ENCODE results near the gene ZWILCH. TPM values are rescaled to one million over a fixed set of nuclear protein-coding genes. Genes with fewer than 3 reads are reported as not detected.
A peak's percentile ranks its signal among the peaks of the same experiment; 100 is the strongest.
"Not testable (repeated sequence)": the region's sequence is repeated elsewhere in the genome, so short reads cannot be mapped to it uniquely, and the experiment has no call there.

The ZWILCH gene
- total RNA-seq, 1 experiment from 2014 or later, result 50.2 TPM

DNA sequence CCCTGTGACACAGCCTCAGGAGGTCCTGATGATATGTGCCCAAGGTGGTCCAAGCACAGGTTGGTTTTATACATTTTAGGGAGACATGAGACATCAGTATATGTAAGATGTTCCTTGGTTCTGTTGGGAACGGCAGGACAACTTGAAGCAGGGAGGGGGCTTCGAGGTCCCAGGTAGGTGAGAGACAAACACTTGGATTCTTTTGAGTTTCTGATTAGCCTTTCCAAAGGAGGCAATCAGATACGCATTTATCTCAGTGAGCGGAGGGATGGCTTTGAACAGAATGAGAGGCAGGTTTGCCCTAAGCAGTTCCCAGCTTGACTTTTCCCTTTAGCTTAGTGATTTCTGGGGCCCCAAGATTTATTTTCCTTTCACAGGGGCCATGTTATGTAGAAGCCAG, 34.3 kb upstream of the ZWILCH start:
- not testable (repeated sequence) for DNase-seq (ENCODE audit: low spot score); H3K27me3 Mint-ChIP-seq (ENCODE audit: low read depth); H3K9me3 Mint-ChIP-seq; ATAC-seq
- Mint-ChIP-seq H3K4me3 (peak overlapping the region; percentile 26; the same call in 1 of the 2 replicates), H3K4me1 (peaks cover 64% of the 10 kb centered on the region), H3K36me3 (peaks cover 25% of the 10 kb centered on the region), H3K27ac (peak overlapping the region; percentile 94)
- TF ChIP-seq, protein P1, sequence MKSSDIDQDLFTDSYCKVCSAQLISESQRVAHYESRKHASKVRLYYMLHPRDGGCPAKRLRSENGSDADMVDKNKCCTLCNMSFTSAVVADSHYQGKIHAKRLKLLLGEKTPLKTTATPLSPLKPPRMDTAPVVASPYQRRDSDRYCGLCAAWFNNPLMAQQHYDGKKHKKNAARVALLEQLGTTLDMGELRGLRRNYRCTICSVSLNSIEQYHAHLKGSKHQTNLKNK (CRISPR knock-in tag; IDR thresholded peaks at IDR 0.05), result peak; percentile 47; the same call in 1 of the 2 replicates
- CTCF ChIA-PET, result interaction anchor here (1.3 to 4.0 kb wide), 5 partner anchors 9 to 84 kb away, joined by 3 to 29 read pairs (median 6); partner anchors contain the start of genes MAP2K1 and SNAPC5
- POLR2A ChIA-PET, result interaction anchor here (1.5 kb wide), 1 partner anchor 85 kb away, joined by 3 read pairs; no protein-coding TSS in a partner anchor

DNA sequence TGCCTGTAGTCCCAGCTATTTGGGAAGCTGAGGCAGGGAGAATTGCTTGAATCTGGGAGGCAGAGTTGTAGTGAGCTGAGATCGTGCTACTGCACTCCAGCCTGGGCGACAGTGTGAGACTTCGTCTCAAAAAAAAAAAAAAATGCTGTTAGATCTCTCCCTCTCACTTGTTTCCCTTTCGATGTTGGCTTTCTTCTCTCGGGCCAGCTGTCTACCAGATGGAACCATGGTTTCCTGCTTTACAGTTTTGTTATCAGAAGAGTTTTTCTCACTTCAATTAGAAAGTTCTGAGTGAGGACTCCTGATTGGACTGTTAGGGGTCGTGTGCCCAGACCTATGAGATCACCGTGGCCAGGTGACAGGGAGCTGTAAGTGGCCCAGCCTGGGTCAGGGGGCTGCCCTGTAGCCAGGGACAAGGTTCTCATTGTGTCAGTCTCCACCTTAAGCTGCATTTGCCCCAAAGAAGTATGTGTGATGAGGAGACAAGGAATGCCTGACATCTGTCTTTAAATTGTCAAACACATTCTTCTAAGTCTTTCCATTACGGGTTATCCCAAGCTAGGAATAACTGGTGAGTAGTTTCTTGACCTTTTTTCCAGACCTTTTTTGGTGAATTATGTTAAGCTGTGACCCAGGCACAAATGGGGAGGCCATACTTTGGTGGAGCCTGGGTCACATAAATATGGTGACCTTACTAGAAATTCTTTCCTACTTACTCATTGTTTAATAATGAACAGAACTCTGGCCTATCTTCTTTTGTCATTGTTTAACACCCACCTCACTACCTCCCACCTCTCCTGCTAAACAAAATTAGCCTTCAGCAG, 32.7 kb upstream of the ZWILCH start:
- Mint-ChIP-seq H3K36me3 (peaks cover 9% of the 10 kb centered on the region), H3K27me3 (ENCODE audit: low read depth) (no peaks in the 10 kb centered on the region), H3K9me3 (no peaks in the 10 kb centered on the region), H3K4me3 (0 out of 2 replicates have a peak overlapping the region, but pooled peaks have one; percentile 12), H3K4me1 (peaks cover 80% of the 10 kb centered on the region), H3K27ac (peak overlapping the region; percentile 96)
- 0 out of 2 replicates have a peak, but pooled peaks have one; percentile 4 for ATAC-seq
- no peak for DNase-seq (ENCODE audit: low spot score)
- CTCF ChIA-PET, result interaction anchor here (0.7 to 4.0 kb wide), 4 partner anchors 10 to 382 kb away, joined by 3 to 29 read pairs (median 4); partner anchors contain the start of gene SNAPC5
- no peak for TF ChIP-seq GABPB1 (CRISPR knock-in tag; IDR thresholded peaks at IDR 0.05)
- TF ChIP-seq, protein P2, sequence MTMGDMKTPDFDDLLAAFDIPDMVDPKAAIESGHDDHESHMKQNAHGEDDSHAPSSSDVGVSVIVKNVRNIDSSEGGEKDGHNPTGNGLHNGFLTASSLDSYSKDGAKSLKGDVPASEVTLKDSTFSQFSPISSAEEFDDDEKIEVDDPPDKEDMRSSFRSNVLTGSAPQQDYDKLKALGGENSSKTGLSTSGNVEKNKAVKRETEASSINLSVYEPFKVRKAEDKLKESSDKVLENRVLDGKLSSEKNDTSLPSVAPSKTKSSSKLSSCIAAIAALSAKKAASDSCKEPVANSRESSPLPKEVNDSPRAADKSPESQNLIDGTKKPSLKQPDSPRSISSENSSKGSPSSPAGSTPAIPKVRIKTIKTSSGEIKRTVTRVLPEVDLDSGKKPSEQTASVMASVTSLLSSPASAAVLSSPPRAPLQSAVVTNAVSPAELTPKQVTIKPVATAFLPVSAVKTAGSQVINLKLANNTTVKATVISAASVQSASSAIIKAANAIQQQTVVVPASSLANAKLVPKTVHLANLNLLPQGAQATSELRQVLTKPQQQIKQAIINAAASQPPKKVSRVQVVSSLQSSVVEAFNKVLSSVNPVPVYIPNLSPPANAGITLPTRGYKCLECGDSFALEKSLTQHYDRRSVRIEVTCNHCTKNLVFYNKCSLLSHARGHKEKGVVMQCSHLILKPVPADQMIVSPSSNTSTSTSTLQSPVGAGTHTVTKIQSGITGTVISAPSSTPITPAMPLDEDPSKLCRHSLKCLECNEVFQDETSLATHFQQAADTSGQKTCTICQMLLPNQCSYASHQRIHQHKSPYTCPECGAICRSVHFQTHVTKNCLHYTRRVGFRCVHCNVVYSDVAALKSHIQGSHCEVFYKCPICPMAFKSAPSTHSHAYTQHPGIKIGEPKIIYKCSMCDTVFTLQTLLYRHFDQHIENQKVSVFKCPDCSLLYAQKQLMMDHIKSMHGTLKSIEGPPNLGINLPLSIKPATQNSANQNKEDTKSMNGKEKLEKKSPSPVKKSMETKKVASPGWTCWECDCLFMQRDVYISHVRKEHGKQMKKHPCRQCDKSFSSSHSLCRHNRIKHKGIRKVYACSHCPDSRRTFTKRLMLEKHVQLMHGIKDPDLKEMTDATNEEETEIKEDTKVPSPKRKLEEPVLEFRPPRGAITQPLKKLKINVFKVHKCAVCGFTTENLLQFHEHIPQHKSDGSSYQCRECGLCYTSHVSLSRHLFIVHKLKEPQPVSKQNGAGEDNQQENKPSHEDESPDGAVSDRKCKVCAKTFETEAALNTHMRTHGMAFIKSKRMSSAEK (CRISPR knock-in tag; IDR thresholded peaks at IDR 0.05; ENCODE audit: borderline replicate concordance), result no peak
- POLR2A ChIA-PET, result interaction anchor here (0.7 to 1.6 kb wide), 4 partner anchors 25 to 293 kb away, joined by 3 to 4 read pairs (median 3); partner anchors contain the start of genes MAP2K1 and SNAPC5

DNA sequence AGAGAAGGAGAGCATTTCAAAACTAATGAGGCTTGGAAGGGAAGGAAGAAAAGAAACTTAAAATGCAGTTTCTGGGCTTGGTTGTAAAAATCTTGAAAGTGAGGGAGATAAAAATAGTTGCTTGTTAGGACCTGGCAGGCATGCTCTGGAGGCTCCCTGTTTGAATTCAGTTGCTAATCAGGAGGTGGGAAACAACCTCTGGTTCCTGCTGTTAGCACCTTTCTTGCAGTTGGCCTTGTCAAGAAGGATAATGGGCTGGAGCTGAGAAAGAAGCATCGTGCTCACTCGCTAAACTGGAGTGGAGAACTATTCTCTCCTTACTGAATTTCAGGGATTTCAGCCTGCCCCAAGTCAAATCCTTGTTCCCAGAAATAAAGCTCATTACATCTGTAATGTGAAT, 31.0 kb upstream of the ZWILCH start:
- H3K9me3 Mint-ChIP-seq, result no peaks in the 10 kb centered on the region
- POLR2A ChIA-PET, result interaction anchor here (0.7 to 1.4 kb wide), 3 partner anchors 10 to 87 kb away, joined by 3 to 4 read pairs (median 4); no protein-coding TSS in a partner anchor
- CTCF ChIA-PET, result interaction anchor here (1.1 to 3.3 kb wide), 7 partner anchors 15 to 221 kb away, joined by 3 to 22 read pairs (median 4); partner anchors contain the start of genes MAP2K1, MEGF11 and SNAPC5
- no peak for DNase-seq (ENCODE audit: low spot score)
- peak overlapping the region; percentile 96 for H3K27ac Mint-ChIP-seq
- no peak for TF ChIP-seq TCF7 (CRISPR knock-in tag; IDR thresholded peaks at IDR 0.05; ENCODE audit: low read depth)
- 0 out of 2 replicates have a peak, but pooled peaks have one; percentile 13 for TF ChIP-seq CREM (CRISPR knock-in tag; IDR thresholded peaks at IDR 0.05)
- TF ChIP-seq, protein P3, sequence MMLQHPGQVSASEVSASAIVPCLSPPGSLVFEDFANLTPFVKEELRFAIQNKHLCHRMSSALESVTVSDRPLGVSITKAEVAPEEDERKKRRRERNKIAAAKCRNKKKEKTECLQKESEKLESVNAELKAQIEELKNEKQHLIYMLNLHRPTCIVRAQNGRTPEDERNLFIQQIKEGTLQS (CRISPR knock-in tag; conservative IDR thresholded peaks at IDR 0.05), result no peak
- TF ChIP-seq GTF2I (CRISPR knock-in tag; conservative IDR thresholded peaks at IDR 0.05), result no peak
- TF ChIP-seq MYBL2 (CRISPR knock-in tag; IDR thresholded peaks at IDR 0.05), result 0 out of 2 replicates have a peak, but pooled peaks have one; percentile 41
- TF ChIP-seq NR3C1 (CRISPR knock-in tag; conservative IDR thresholded peaks at IDR 0.05; ENCODE audit: low read depth), result no peak
- TF ChIP-seq, protein P4, sequence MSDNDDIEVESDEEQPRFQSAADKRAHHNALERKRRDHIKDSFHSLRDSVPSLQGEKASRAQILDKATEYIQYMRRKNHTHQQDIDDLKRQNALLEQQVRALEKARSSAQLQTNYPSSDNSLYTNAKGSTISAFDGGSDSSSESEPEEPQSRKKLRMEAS (CRISPR knock-in tag; IDR thresholded peaks at IDR 0.05), result peak; percentile 55; the same call in 1 of the 2 replicates
- no peak for TF ChIP-seq FOXJ3 (CRISPR knock-in tag; IDR thresholded peaks at IDR 0.05; ENCODE audit: borderline replicate concordance)
- no peak for TF ChIP-seq GRHL2 (CRISPR knock-in tag; IDR thresholded peaks at IDR 0.05; ENCODE audit: insufficient replicate concordance, severe bottlenecking)
- TF ChIP-seq, protein P5, sequence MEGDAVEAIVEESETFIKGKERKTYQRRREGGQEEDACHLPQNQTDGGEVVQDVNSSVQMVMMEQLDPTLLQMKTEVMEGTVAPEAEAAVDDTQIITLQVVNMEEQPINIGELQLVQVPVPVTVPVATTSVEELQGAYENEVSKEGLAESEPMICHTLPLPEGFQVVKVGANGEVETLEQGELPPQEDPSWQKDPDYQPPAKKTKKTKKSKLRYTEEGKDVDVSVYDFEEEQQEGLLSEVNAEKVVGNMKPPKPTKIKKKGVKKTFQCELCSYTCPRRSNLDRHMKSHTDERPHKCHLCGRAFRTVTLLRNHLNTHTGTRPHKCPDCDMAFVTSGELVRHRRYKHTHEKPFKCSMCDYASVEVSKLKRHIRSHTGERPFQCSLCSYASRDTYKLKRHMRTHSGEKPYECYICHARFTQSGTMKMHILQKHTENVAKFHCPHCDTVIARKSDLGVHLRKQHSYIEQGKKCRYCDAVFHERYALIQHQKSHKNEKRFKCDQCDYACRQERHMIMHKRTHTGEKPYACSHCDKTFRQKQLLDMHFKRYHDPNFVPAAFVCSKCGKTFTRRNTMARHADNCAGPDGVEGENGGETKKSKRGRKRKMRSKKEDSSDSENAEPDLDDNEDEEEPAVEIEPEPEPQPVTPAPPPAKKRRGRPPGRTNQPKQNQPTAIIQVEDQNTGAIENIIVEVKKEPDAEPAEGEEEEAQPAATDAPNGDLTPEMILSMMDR (IDR thresholded peaks at IDR 0.05), result no peak
- TF ChIP-seq FOXK1 (CRISPR knock-in tag; IDR thresholded peaks at IDR 0.05), result peak; percentile 67; the same call in 1 of the 2 replicates
- TF ChIP-seq KAT7 (CRISPR knock-in tag; IDR thresholded peaks at IDR 0.05; ENCODE audit: borderline replicate concordance), result no peak
- peak; percentile 79 for TF ChIP-seq ZNF423 (CRISPR knock-in tag; IDR thresholded peaks at IDR 0.05)
- TF ChIP-seq, protein P6, sequence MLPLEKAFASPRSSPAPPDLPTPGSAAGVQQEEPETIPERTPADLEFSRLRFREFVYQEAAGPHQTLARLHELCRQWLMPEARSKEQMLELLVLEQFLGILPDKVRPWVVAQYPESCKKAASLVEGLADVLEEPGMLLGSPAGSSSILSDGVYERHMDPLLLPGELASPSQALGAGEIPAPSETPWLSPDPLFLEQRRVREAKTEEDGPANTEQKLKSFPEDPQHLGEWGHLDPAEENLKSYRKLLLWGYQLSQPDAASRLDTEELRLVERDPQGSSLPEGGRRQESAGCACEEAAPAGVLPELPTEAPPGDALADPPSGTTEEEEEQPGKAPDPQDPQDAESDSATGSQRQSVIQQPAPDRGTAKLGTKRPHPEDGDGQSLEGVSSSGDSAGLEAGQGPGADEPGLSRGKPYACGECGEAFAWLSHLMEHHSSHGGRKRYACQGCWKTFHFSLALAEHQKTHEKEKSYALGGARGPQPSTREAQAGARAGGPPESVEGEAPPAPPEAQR (CRISPR knock-in tag; IDR thresholded peaks at IDR 0.05), result no peak
- no peak for TF ChIP-seq GABPB1 (CRISPR knock-in tag; IDR thresholded peaks at IDR 0.05)
- no peak for TF ChIP-seq ESRRA (CRISPR knock-in tag; IDR thresholded peaks at IDR 0.05; ENCODE audit: borderline replicate concordance)
- TF ChIP-seq TEAD1 (CRISPR knock-in tag; IDR thresholded peaks at IDR 0.05), result no peak
- no peak for TF ChIP-seq ZNF232 (CRISPR knock-in tag; IDR thresholded peaks at IDR 0.05)
- no peak for TF ChIP-seq NFE2L1 (CRISPR knock-in tag; IDR thresholded peaks at IDR 0.05)
- ATAC-seq, result peak; percentile 79
- no peaks in the 10 kb centered on the region for H3K36me3 Mint-ChIP-seq
- no peaks in the 10 kb centered on the region for H3K27me3 Mint-ChIP-seq (ENCODE audit: low read depth)
- peaks cover 80% of the 10 kb centered on the region for H3K4me1 Mint-ChIP-seq
- peak overlapping the region; percentile 25 for H3K4me3 Mint-ChIP-seq

Measured in WTC11 (cell line).